HepG2 (cell line): ENCODE measurements around the gene CIAPIN1.

Source experiments
- ASH2L ChIP-seq: fragments of 300-600, 200-600 bp; sonication (generic); IDR thresholded peaks from 2 replicates; pipeline ENCODE4 v1.7.0; 2017; ENCODE audit warnings: low read depth, mild to moderate bottlenecking, moderate library complexity, mixed read lengths, low read length; ENCODE audit not compliant: insufficient read length
- SRF ChIP-seq: IDR thresholded peaks from 2 replicates; pipeline ENCODE4 v1.6.1; 2011; ENCODE audit warnings: mild to moderate bottlenecking, low read depth, low read length, moderate library complexity
- ZFP62 ChIP-seq: sonication (generic); formaldehyde crosslinking; IDR thresholded peaks from 2 replicates; pipeline ENCODE4 v1.4.0; 2020; ENCODE audit warnings: missing genetic modification reagents
- TF ChIP-seq, protein P1 (sequence below): sonication (generic); formaldehyde crosslinking; IDR thresholded peaks from 2 replicates; pipeline ENCODE4 v1.5.0; 2020; ENCODE audit warnings: mild to moderate bottlenecking, missing genetic modification reagents, moderate library complexity

- TF ChIP-seq, protein P1, sequence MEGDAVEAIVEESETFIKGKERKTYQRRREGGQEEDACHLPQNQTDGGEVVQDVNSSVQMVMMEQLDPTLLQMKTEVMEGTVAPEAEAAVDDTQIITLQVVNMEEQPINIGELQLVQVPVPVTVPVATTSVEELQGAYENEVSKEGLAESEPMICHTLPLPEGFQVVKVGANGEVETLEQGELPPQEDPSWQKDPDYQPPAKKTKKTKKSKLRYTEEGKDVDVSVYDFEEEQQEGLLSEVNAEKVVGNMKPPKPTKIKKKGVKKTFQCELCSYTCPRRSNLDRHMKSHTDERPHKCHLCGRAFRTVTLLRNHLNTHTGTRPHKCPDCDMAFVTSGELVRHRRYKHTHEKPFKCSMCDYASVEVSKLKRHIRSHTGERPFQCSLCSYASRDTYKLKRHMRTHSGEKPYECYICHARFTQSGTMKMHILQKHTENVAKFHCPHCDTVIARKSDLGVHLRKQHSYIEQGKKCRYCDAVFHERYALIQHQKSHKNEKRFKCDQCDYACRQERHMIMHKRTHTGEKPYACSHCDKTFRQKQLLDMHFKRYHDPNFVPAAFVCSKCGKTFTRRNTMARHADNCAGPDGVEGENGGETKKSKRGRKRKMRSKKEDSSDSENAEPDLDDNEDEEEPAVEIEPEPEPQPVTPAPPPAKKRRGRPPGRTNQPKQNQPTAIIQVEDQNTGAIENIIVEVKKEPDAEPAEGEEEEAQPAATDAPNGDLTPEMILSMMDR = no peak
- TF ChIP-seq ASH2L (no peak), ZFP62 (CRISPR knock-in tag) (no peak), SRF (no peak)
Observed at GRCh38 chr16:57426356-57426755, 20.8 kb downstream of the CIAPIN1 start.
